Esophagus (tissue), 2 donors: Measurements from ENCODE around the gene SLC24A3. TPM values are rescaled to one million over a fixed set of nuclear protein-coding genes. Genes with fewer than 3 reads are reported as not detected.

ENCODE experiments used
- H3K27ac ChIP-seq, 2 donors: one replicate each; pipeline ENCODE4 v1.5.1; 2013; ENCODE audit warnings: low read depth in 2 of 2, mild to moderate bottlenecking in 2 of 2, inconsistent platforms in 1 of 2, low read length in 1 of 2, moderate library complexity in 1 of 2
- H3K27me3 ChIP-seq, 2 donors: one replicate each; pipeline ENCODE4 v1.6.1; 2013; ENCODE audit warnings: low read length in 2 of 2, control low read depth in 1 of 2, mild to moderate bottlenecking in 1 of 2; ENCODE audit not compliant: insufficient read depth in 2 of 2, control insufficient read depth in 1 of 2
- H3K36me3 ChIP-seq, 2 donors: one replicate each; pipeline ENCODE4 v1.6.1; 2013; ENCODE audit warnings: low read length in 1 of 2; ENCODE audit not compliant: control insufficient read depth in 2 of 2, insufficient read depth in 2 of 2
- H3K4me1 ChIP-seq, 2 donors: one replicate each; pipeline ENCODE4 v1.6.1; 2013; ENCODE audit warnings: low read length in 1 of 2; ENCODE audit not compliant: control insufficient read depth in 2 of 2, insufficient read depth in 2 of 2
- H3K4me3 ChIP-seq, 2 donors: one replicate each; pipeline ENCODE4 v1.5.1; 2013; ENCODE audit warnings: low read length in 2 of 2, mild to moderate bottlenecking in 2 of 2, low read depth in 1 of 2, moderate library complexity in 1 of 2
- H3K9me3 ChIP-seq, 2 donors: one replicate each; pipeline ENCODE4 v1.6.1; 2013; ENCODE audit warnings: mild to moderate bottlenecking in 2 of 2, low read depth in 1 of 2, low read length in 1 of 2, moderate library complexity in 1 of 2; ENCODE audit not compliant: control insufficient read depth in 2 of 2, insufficient read depth in 1 of 2
- WGBS, 2 donors: extraction: QIAGEN DNeasy Blood & Tissue Kit; methylation state at CpG; one replicate each; pipeline ENCODE4 v1.1.7; 2013; 5-methylcytosine and 5-hydroxymethylcytosine counted together
- polyA plus RNA-seq, 2 donors: library from polyadenylated mRNA; stranded (reverse); fragments of 200-250 nt; gene quantifications; one replicate each; pipeline ENCODE4 v1.2.3, GENCODE V29; 2013
- donor health status: healthy with polysubstance abuse.
- donor health status: Bipolar disorder and iron deficiency.

Gene SLC24A3
- polyA plus RNA-seq, 2 donors, result 6.5 to 7.3 TPM

GRCh38 chr20:19723051-19723450 is 510.6 kb downstream of the SLC24A3 start:
- Histone ChIP-seq H3K4me3 (no peak overlapping the region), H3K36me3 (no peaks in the 10 kb centered on the region), H3K27me3 (no peaks in the 10 kb centered on the region), H3K4me1 (no peaks in the 10 kb centered on the region), H3K27ac (no peak overlapping the region), H3K9me3 (no peaks in the 10 kb centered on the region)
- WGBS, 2 donors, result 85 to 93% methylated on average over 4 of the region's 4 CpGs

- Histone ChIP-seq H3K27me3 (no peaks in the 10 kb centered on the region), H3K4me1 (no peaks in the 10 kb centered on the region), H3K9me3 (no peaks in the 10 kb centered on the region), H3K4me3 (no peak overlapping the region), H3K27ac (no peak overlapping the region), H3K36me3 (no peaks in the 10 kb centered on the region)
- 86 to 87% methylated on average over 11 of the region's 11 CpGs for WGBS, 2 donors
Observed at GRCh38 chr20:19723813-19724430, 511.5 kb downstream of the SLC24A3 start.

- H3K27me3 ChIP-seq, result no peaks in the 10 kb centered on the region
- WGBS, 2 donors, result 92 to 93% methylated on average over 4 of the region's 4 CpGs
Observed at GRCh38 chr20:19725373-19725772, 512.9 kb downstream of the SLC24A3 start.

GRCh38 chr20:19725814-19726525 is 513.5 kb downstream of the SLC24A3 start:
- Histone ChIP-seq H3K4me3 (no peak overlapping the region), H3K27me3 (no peaks in the 10 kb centered on the region), H3K27ac (no peak overlapping the region), H3K9me3 (no peaks in the 10 kb centered on the region), H3K36me3 (no peaks in the 10 kb centered on the region), H3K4me1 (no peaks in the 10 kb centered on the region)
- 63 to 78% methylated on average over 1 of the region's 1 CpG for WGBS, 2 donors

More at GRCh38 chr20:19725373-19725772, 512.9 kb downstream of the SLC24A3 start:
- Histone ChIP-seq H3K4me1 (no peaks in the 10 kb centered on the region), H3K9me3 (no peaks in the 10 kb centered on the region), H3K36me3 (no peaks in the 10 kb centered on the region), H3K27ac (no peak overlapping the region), H3K4me3 (no peak overlapping the region)

- H3K27me3 ChIP-seq, result no peaks in the 10 kb centered on the region
- WGBS, 2 donors, result 93 to 95% methylated on average over 10 of the region's 10 CpGs
Observed at GRCh38 chr20:19727251-19727847, 514.9 kb downstream of the SLC24A3 start.

GRCh38 chr20:19729672-19730071 is 517.2 kb downstream of the SLC24A3 start:
- Histone ChIP-seq H3K4me1 (no peaks in the 10 kb centered on the region), H3K9me3 (no peaks in the 10 kb centered on the region), H3K27ac (no peak overlapping the region), H3K4me3 (no peak overlapping the region), H3K36me3 (no peaks in the 10 kb centered on the region), H3K27me3 (no peaks in the 10 kb centered on the region)
- WGBS, 2 donors, result 82 to 86% methylated on average over 4 of the region's 4 CpGs

More at GRCh38 chr20:19727251-19727847, 514.9 kb downstream of the SLC24A3 start:
- no peaks in the 10 kb centered on the region for H3K36me3 ChIP-seq
- no peaks in the 10 kb centered on the region for H3K9me3 ChIP-seq
- no peak overlapping the region for H3K27ac ChIP-seq
- no peaks in the 10 kb centered on the region for H3K4me1 ChIP-seq
- H3K4me3 ChIP-seq, result no peak overlapping the region

GRCh38 chr20:19730706-19731105 is 518.3 kb downstream of the SLC24A3 start:
- WGBS, 2 donors, result 68 to 73% methylated on average over 7 of the region's 7 CpGs
- Histone ChIP-seq H3K27ac (no peak overlapping the region), H3K4me1 (no peaks in the 10 kb centered on the region), H3K27me3 (no peaks in the 10 kb centered on the region), H3K36me3 (no peaks in the 10 kb centered on the region), H3K4me3 (no peak overlapping the region), H3K9me3 (no peaks in the 10 kb centered on the region)

- no peaks in the 10 kb centered on the region for H3K9me3 ChIP-seq
- H3K4me1 ChIP-seq, result peaks cover 0 to 4% of the 10 kb centered on the region in 2 donors
- H3K27me3 ChIP-seq, result no peaks in the 10 kb centered on the region
- peak overlapping the region; percentile 15 to 32 for H3K27ac ChIP-seq
- H3K36me3 ChIP-seq, result no peaks in the 10 kb centered on the region
- 86 to 89% methylated on average over 1 of the region's 1 CpG for WGBS, 2 donors
- no peak overlapping the region for H3K4me3 ChIP-seq
Observed at GRCh38 chr20:19734811-19735210, 522.4 kb downstream of the SLC24A3 start.

- H3K4me1 ChIP-seq, result peaks cover 0 to 4% of the 10 kb centered on the region in 2 donors
Observed at GRCh38 chr20:19735446-19735845, 523.0 kb downstream of the SLC24A3 start.

More at GRCh38 chr20:19735446-19735845, 523.0 kb downstream of the SLC24A3 start:
- Histone ChIP-seq H3K27ac (peak overlapping the region; percentile 90 to 93), H3K36me3 (no peaks in the 10 kb centered on the region), H3K9me3 (no peaks in the 10 kb centered on the region), H3K4me3 (no peak overlapping the region), H3K27me3 (no peaks in the 10 kb centered on the region)
- 11 to 15% methylated on average over 6 of the region's 6 CpGs for WGBS, 2 donors
